NCI-H1436 treated with DMSO at 0.1 percent for 48 hours (cell line): ENCODE measurements around the gene KCMF1.

Experiments used
- DNase-seq: peaks from one replicate; lab custom pipeline; 2025; lab: John Stamatoyannopoulos, UW

The KCMF1 gene

DNA sequence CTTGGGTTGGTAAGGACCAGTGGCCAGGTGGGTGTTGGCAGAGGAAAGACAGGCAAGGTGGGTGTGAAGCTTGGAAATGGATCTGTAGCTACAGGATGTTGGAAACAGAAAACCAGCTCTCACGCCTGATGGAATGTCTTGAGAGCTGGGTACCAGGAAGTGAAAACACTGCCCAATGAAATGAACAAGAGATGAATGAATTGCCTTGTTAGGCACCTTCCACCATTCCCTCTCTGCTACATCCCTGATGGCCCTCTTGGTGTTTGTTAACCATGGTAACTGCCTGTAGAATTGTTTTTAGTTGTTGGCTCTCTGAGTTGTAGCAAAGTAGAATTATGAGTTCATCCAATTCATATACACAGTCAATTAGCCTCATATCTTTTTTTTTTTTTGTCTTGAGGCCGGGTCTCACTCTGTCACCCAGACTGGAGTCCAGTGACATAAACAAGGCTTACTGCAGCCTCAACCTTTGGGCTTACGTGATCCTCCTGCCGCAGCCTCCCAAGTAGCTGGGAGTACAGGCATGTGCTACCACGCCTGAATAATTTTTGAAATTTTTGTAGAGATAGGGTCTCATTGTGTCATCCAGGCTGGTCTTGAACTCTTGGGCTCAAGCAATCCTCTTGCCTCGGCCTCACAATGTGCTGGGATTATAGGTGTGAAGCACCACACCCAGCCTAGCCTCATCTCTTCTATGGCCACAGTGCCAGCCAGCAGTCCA, 9.5 kb downstream of the KCMF1 start:
- no peak for DNase-seq

DNA sequence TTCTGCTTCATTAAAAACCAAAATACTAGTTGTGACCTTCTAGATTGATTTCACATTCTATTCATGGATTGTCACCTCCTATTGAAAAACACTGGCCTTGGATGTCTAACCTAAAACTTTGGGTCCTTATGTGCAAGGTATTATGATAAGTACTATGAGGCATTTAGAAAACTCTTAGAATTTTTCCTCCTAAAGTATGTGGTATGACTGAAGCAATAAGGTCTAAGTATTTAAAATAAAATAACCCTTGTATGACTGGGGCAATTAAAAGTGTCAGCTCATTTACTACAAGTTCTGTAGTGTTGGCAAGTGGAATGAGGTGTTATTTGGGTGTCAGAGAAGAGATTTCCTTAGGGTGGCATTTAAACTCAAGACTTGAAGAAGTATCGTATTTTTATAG, 15.1 kb downstream of the KCMF1 start:
- DNase-seq: no peak

DNA sequence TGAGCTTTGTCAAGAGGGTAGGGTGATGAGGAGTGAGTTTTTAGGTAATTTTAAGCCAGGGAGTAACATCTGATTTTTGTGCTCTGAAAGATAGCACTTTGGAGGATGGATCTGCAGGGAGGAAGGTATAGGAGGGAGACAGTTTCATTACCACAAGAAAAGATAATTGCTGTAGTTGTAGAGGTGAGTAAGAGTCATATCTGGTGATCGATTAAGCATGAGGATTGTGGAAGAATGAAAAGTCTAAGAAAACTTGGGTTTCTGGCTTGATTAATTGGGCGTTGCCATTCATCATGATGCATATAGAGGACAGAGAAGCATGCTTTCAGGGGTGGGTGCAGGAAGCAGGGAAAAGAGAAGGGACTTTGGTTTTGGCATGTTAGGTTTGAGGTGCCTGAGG, 18.5 kb downstream of the KCMF1 start:
- DNase-seq: no peak

DNA sequence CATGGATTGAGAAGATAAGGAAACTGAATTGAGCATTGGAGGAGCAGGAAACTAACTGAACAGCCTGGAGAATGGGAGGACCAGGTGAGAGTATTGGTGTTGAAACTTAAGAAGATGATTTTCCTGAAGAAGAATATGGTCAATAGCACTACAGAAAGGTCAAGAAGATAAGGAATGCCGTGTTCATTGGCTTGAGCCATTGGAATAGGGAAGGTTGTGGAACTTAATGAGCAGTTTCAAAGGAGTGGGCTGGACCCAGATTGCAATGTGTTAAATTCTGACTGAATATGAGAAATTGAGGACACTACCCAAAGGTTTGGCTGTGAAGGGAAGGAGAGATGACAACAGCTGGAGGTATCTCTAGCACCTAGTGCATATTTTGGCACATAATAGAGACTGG, 19.0 kb downstream of the KCMF1 start:
- DNase-seq: no peak

DNA sequence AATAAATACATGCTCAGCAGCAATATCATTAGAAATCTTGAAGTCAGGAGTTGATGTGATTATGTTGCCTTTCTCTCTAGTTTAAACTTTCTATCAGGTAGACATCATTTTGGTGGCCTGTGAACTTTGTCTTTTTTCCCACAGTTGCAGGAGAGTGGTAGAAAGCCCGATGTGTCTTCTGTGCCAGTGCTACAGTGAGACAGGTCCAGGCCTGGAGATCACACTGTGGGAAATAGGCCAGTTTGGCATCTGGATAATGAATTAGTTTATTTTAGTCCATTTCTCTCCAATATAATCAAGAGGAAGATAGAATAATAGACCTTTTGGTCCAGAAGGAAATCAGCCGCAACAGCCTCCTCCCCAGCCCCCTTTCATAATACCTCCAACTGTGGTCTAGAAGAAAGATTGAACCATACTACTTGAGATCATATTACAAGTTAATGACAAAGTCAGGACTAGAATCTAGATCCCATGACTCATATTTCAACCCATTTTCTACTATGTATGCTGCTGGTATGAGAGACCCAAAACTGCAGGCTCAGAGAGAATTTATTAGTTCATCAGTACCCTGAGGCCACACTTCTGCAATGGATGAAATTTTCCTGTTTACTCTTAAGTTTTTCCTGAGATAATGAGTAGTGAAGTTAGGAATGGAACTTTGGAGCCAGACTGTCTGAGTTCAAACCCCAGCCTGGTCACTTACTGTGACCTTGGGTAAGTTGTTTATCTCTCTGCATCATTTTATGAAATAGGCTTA, 20.6 kb downstream of the KCMF1 start:
- DNase-seq: no peak

DNA sequence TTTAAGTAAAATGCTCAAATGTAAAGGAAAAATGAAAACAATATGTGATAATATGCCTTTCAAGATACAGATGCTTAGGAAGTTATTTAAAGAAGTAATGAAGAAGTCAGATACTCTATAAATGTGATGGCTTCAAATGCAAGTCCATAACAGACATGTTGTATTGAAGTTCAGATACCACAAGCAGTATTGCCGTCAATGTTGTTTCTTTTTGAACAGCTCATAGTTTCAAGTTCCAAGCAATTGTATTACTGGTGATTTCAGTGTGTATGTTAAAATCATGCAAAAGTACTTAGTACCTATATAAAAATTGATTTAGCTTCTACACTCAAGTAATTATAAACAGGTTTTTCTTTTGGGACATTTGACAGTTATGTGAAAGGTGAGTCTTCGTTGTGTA, 24.9 kb downstream of the KCMF1 start:
- DNase-seq: no peak

DNA sequence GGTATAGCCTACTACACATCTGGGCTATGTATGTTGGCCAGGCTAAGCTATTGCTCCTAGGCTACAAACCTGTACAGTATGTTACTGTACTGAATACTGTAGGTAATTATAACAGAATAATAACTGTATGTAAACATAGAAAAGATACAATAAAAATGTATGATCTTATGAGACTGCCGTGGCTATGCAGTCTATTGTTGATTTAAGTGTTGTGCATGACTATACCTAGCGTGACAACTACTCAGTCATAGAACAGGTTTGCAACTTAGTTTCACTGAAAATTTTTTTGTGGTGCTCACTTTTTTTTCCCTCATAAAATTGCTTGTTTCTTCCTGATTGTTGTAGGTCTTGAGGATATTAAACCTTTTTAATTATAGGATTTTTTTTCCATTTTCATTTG, 25.9 kb downstream of the KCMF1 start:
- DNase-seq: no peak

DNA sequence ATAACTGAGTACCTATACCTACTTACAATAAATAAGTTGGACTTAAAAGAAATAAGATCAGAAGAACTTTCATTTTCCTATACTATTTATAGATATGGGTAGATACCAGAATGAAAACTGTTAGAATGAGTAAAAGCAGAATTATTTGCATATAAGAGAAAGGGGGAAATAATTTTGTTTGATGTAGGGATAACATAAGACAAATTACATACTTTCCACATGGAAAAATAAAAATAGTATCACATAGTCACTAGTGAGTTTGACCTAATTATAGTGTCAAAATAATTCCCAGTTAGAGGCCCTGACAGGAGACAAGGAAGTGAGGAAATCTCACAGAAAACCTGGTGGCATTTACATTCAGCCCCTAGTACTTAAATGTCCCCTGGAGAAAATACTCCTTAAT, 28.6 kb downstream of the KCMF1 start:
- DNase-seq: no peak

DNA sequence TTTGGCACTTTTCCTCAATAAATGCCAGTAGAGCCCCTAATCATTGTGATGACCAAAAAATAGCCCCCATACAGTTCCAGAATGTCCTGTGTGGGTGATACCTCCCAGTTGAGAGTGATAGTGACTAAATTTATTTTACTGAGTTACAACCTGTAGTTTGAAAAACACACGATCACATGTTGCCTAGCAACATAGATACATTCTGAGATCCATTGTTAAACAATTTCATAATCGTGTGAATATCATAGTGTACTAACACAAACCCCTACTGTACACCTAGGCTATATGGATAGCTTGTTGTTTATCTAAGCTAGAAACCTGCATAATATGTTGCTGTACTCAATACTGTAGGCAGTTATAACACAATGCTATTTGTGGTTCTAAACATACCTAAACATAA, 30.6 kb downstream of the KCMF1 start:
- no peak for DNase-seq

DNA sequence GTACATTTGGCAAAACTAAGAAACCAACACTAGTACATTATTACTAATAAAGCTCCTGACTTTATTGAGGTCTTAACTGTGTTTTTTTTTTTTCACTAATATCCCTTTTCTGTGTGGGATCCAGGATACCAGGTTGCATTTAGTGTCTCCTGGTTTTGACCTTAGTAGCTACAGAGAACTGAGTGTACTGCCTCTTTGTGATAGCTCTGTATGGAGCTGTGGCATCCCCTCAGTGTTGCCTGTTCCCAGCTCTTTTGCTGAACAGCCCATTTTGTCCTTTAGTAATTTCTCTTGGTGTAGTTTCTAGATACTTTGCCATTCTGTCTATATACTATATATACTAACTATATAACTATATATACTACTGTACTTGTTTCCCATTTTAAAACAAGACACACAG, 31.6 kb downstream of the KCMF1 start:
- DNase-seq: no peak

DNA sequence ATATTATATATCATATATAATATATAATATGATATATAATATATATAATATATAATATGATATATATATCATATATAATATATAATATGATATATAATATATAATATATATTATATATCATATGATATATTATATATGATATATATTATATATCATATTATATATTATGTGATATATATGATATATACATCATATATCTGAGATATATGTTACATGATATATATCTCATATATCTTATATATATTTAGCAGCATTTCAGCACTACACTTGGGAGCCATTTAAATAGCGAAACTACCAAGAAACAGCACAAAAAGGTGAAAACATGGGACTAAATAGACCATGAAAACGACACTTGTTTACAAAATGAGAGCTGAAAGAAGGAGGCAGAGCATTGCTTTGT, 37.3 kb downstream of the KCMF1 start:
- DNase-seq: no peak

DNA sequence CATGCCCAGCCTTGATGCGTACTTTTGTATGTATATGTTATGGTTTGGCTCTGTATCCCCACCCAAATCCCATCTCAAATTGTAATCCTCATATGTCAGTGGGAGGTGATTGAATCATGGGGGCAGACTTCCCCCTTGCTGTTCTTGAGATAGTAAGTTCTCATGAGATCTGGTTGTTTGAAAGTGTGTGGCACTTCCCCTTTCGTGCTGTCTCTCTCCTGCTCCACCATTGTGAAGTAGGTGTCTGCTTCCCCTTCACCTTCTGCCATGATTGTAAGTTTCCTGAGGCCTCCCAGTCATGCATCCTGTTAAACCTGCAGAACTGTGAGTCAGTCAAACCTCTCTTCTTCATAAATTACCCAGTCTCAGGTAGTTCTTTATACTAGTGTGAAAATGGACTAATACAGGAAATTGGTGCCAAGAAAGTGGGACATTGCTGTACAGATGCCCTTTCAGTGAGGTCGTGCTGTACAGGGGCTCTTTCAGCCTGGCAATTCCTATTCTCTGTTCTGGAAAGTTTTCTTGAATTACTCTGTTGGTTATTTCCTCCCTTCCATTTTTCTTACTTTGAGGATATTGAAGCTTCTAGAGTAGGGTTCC, 38.2 kb downstream of the KCMF1 start:
- DNase-seq: no peak

DNA sequence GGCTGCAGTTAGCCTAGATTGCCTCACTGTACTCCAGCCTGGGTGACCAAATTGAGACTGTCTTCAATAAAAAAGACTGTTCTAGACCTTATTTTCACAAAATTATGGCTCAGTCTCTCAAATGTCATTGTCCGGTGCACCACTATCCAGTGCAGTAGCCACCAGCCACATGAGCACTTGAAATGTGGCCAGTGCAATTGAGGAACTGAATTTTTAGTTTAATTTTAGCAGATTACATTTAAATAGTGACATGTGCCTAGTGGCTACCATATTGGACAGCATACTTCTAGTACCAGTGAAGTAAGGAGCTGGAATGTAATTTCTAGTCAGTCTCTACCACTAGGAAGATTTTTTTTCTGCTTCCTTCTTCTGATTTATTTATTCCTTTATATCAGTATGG, 39.4 kb downstream of the KCMF1 start:
- DNase-seq: no peak

DNA sequence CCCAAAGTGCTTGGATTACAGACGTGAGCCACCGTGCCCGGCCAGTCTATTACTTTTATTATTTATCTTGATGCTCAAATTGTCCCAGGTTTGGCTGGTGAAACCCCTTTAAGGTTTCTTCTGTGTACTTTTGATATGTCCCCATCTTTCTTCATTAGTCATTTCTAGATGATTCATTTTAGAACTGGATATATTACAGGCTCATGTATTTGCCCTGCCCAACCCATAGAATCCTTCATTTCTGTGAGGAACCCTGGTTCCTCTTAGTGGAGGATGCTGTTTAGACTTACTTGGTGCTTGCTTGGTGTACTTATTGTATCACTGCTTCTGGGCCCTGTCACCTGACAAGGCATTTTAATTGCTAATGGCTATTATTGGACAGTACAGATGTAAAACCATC, 40.1 kb downstream of the KCMF1 start:
- DNase-seq: no peak

DNA sequence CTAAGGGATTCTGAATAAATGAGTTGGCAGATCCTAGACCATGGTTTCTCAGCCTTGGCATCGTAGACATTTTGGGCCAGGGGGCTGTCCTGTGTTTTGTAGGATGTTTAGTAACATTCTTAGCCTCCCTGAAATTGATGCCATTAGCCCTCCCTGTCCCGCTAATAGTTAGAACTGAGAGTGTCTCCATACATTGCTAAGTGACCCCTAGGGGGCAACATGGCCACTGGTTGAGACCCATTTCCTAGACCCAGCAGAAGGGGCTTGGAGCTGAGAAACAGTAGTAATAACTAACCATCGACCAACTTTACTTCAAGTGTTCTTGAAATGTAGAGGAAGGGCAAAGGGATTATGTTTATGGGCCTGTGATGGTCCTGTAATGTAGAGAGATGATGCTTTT, 40.8 kb downstream of the KCMF1 start:
- DNase-seq: no peak

DNA sequence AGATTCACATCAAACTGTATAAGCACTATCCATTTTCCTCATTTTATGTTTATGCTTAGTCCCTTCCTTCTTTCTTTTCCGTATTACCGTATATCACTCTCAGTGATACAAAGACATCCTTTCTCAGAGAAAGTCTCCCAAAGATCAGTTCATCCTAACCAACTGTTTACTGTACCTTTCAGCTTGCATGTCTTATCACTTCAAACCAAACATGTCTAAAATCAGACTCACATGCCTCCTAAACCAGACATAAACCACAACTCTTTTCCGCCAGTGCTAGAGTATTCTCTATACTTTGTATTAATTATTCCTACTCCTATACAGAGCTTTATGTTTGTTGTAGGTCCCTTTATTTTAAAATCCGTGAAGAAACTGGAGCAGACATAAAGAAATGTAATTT, 41.5 kb downstream of the KCMF1 start:
- DNase-seq: no peak

DNA sequence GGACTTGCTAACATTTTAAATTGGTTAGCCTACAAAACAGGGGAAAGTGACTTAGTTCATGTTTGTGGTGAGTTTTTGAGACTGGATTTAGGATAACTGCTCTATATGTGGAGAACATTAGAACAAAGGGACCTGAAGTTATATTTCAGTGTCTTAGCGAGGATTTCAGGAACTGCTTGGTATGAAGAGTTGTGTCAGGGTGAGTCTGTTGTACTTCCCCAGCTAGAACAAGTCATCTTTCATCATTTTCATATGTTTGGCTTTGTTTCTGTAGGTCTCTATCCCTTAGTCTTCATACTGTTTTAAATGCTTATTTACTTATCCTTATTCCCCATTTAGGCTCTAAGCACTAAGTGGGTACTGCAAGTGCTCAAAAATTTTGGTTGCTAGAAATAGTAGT, 41.9 kb downstream of the KCMF1 start:
- no peak for DNase-seq

DNA sequence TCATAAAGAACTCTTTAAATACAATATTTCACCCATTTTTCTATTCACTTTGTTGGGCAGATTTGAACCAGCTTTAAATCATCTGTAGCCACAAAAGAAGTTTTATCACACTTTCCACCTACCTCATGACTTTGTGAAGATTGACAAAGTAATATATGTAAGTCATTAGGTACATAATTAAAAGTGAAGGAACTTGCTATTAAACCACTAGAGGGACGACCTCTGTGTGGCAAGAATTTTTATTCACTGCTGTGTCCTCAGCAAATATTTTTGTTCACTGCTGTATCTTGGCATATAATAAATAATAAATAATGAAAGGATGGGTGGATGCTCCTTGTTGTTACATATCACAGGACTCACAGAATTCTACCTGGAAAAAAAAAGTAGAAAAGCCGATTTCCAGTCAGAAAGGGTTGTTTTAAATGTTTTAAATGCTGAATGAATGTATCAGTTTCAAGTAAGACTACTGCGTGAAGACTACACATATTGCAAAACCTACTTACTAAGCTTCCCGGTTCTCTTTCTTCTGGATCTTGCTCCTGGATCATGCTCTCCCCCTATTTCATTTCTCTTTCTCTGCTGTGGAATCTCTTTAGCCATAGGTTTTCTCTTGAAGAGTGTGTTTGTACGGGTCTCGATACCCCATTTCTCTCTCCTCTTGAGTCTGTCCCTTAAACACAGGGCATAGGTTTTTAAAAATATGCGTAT, 44.8 kb downstream of the KCMF1 start:
- no peak for DNase-seq

DNA sequence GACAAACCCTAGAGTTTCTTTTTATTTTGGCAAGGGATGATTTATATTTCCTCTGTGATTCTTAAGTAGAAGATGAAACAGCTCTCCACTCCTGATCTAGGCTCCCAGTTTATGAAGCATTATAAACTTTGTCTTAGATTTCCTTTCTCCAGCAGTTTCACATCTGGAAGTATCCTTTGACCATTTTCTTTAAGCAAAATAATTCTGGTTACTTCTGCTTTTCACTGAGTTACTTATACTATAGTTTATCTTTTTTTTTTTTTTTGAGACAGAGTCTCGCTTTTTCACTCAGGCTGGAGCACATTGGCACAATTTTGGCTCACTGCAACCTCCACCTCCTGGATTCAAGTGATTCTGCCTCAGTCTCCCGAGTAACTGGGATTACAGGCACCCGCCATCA, 45.5 kb downstream of the KCMF1 start:
- DNase-seq: no peak

DNA sequence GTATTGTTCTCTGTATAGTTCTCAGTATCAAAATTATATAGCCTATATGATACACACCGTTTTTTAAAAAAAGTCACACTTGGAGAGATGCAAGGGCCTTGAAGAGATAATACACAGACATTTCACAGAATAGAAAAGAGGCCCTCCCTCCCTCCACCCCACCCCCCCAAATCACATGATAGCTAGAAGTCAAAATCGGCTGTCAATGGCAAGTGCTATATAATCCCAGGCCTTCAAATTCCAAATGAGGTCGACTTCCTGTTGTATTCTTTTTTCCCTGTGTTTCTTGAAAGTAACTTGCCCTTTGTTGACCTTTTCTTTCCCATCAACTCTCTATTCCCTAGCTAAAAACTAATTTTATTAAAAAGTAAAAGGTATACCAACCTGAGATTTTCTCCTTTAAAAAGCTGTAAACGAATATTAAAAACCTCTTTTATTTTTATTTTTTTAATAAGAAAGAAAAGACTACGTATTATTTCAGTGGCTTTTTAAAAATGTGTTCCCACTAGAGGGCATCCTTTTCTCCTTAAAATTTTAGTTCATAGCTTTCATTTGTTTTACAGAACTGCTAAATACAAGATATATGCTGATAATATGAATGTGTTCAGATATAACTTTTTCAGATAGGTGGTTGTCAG, 46.6 kb downstream of the KCMF1 start:
- DNase-seq: no peak

DNA sequence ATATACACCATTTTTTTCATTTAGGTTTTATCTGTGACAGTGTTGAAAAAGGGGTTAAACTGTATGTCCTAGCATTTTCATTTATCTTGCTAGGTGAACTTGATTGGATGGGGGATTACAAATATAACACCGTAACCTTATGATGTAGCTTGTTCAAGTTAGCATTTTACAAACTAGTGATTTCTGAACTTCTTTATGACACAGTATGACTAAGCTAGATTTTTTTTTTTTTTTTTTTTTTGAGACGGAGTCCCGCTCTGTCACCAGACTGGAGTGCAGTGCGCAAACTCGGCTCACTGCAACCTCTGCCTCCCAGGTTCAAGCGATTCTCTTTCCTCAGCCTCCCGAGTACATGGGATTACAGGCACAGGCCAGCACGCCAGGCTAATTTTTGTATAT, 47.1 kb downstream of the KCMF1 start:
- no peak for DNase-seq

DNA sequence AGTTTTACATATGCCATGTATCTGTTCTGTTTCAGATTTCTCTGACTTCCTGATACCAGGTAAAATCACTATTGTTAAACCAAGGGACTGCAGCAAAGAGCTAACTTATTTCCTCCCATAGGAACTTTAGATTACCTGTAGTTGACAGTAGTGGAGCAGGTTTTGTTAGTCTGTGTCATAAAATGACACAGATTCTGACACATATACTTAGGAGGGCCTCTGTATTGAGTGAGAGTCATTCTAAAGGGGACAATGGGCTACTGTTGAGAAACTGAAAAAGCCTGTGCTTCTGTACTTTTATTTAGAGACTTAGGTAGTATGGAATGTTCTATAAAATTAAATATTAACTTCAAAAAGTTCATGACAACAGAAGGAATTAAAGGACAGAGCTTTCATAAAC, 48.2 kb downstream of the KCMF1 start:
- DNase-seq: no peak
